Measurements from ENCODE around the gene HAUS5.

The HAUS5 gene

GRCh38 chr19:35571406-35571965 is 41.0 kb upstream of the HAUS5 start:
- H3F3A ChIP-seq (ENCODE audit: low read depth) = no peaks in the 10 kb centered on the region
- no peaks in the 10 kb centered on the region for H3K27me3 ChIP-seq (ENCODE audit: insufficient read depth, low read length, poor library complexity, severe bottlenecking)
- H3K9ac ChIP-seq (ENCODE audit: low read depth, low read length, poor library complexity, severe bottlenecking) = no peak overlapping the region
- H3K9me3 ChIP-seq (ENCODE audit: insufficient read depth, low read depth, low read length) = no peaks in the 10 kb centered on the region
- no peaks in the 10 kb centered on the region for H4K20me1 ChIP-seq (ENCODE audit: insufficient read depth, low read length, poor library complexity, severe bottlenecking)
- no peaks in the 10 kb centered on the region for H3K79me2 ChIP-seq (ENCODE audit: insufficient read depth, low read length)
- H3K36me3 ChIP-seq (ENCODE audit: insufficient read depth, low read length) = no peaks in the 10 kb centered on the region
- no peak overlapping the region for H2AFZ ChIP-seq (ENCODE audit: low read length)
- TF ChIP-seq EZH2phosphoT487 (IDR thresholded peaks at IDR 0.05; ENCODE audit: borderline replicate concordance) (no peak), CTCF (conservative IDR thresholded peaks at IDR 0.05; ENCODE audit: low read length) (no peak)
- H3K4me1 ChIP-seq (ENCODE audit: insufficient read depth, low read length, poor library complexity, severe bottlenecking) = no peaks in the 10 kb centered on the region
- no peak overlapping the region for H3K4me3 ChIP-seq (ENCODE audit: low read length, poor library complexity, severe bottlenecking)
- H3K4me2 ChIP-seq (ENCODE audit: low read depth, low read length, poor library complexity, severe bottlenecking) = no peak overlapping the region
- H3K9me2 ChIP-seq (replicated peaks; ENCODE audit: low read depth, low read length) = no peaks in the 10 kb centered on the region

GRCh38 chr19:35577918-35578317 is 34.6 kb upstream of the HAUS5 start:
- no peak overlapping the region for H3K4me2 ChIP-seq (ENCODE audit: low read depth, low read length, poor library complexity, severe bottlenecking)
- no peaks in the 10 kb centered on the region for H3K36me3 ChIP-seq (ENCODE audit: insufficient read depth, low read length)
- H3K4me1 ChIP-seq (ENCODE audit: insufficient read depth, low read length, poor library complexity, severe bottlenecking) = no peaks in the 10 kb centered on the region
- H3K9ac ChIP-seq (ENCODE audit: low read depth, low read length, poor library complexity, severe bottlenecking) = no peak overlapping the region
- H3K79me2 ChIP-seq (ENCODE audit: insufficient read depth, low read length) = no peaks in the 10 kb centered on the region
- no peaks in the 10 kb centered on the region for H3K27me3 ChIP-seq (ENCODE audit: insufficient read depth, low read length, poor library complexity, severe bottlenecking)
- TF ChIP-seq CTCF (conservative IDR thresholded peaks at IDR 0.05; ENCODE audit: low read length) (no peak), EZH2phosphoT487 (IDR thresholded peaks at IDR 0.05; ENCODE audit: borderline replicate concordance) (no peak)
- H2AFZ ChIP-seq (ENCODE audit: low read length) = no peak overlapping the region
- no peaks in the 10 kb centered on the region for H3K9me2 ChIP-seq (replicated peaks; ENCODE audit: low read depth, low read length)
- H3F3A ChIP-seq (ENCODE audit: low read depth) = no peaks in the 10 kb centered on the region
- H4K20me1 ChIP-seq (ENCODE audit: insufficient read depth, low read length, poor library complexity, severe bottlenecking) = no peaks in the 10 kb centered on the region
- H3K4me3 ChIP-seq (ENCODE audit: low read length, poor library complexity, severe bottlenecking) = no peak overlapping the region
- H3K9me3 ChIP-seq (ENCODE audit: insufficient read depth, low read depth, low read length) = no peaks in the 10 kb centered on the region

- Histone ChIP-seq H3K4me2 (ENCODE audit: low read depth, low read length, poor library complexity, severe bottlenecking) (no peak overlapping the region), H3K9ac (ENCODE audit: low read depth, low read length, poor library complexity, severe bottlenecking) (no peak overlapping the region), H2AFZ (ENCODE audit: low read length) (no peak overlapping the region), H3K27me3 (ENCODE audit: insufficient read depth, low read length, poor library complexity, severe bottlenecking) (no peaks in the 10 kb centered on the region), H3K4me1 (ENCODE audit: insufficient read depth, low read length, poor library complexity, severe bottlenecking) (no peaks in the 10 kb centered on the region), H3F3A (ENCODE audit: low read depth) (no peaks in the 10 kb centered on the region), H3K79me2 (ENCODE audit: insufficient read depth, low read length) (no peaks in the 10 kb centered on the region), H3K9me2 (replicated peaks; ENCODE audit: low read depth, low read length) (no peaks in the 10 kb centered on the region), H3K36me3 (ENCODE audit: insufficient read depth, low read length) (no peaks in the 10 kb centered on the region), H3K4me3 (ENCODE audit: low read length, poor library complexity, severe bottlenecking) (no peak overlapping the region), H3K9me3 (ENCODE audit: insufficient read depth, low read depth, low read length) (no peaks in the 10 kb centered on the region), H4K20me1 (ENCODE audit: insufficient read depth, low read length, poor library complexity, severe bottlenecking) (no peaks in the 10 kb centered on the region)
- TF ChIP-seq EZH2phosphoT487 (IDR thresholded peaks at IDR 0.05; ENCODE audit: borderline replicate concordance) = no peak
- TF ChIP-seq CTCF (conservative IDR thresholded peaks at IDR 0.05; ENCODE audit: low read length) = no peak
These were observed 33.8 kb upstream of the HAUS5 start for GRCh38 chr19:35578707-35579106.

Data from Loucy (cell line).